Testis (tissue), 3 donors: Measurements from ENCODE around the gene CIB1. TPM values are rescaled to one million over a fixed set of nuclear protein-coding genes. Genes with fewer than 3 reads are reported as not detected.

Source experiments
- DNase-seq: peaks from one replicate; pipeline ENCODE4 v3.0.0-alpha.2; 2019
- H3K27ac ChIP-seq, 2 donors: fragments of 200-600 bp; sonication (generic); one replicate each; pipeline ENCODE4 v1.5.1; 2019
- H3K27me3 ChIP-seq: fragments of 200-600 bp; sonication (generic); one replicate; pipeline ENCODE4 v1.5.1; 2019
- H3K36me3 ChIP-seq: fragments of 200-600 bp; sonication (generic); one replicate; pipeline ENCODE4 v1.5.1; 2017; ENCODE audit warnings: low read depth; ENCODE audit errors: missing control alignments
- H3K4me1 ChIP-seq: fragments of 200-600 bp; sonication (generic); one replicate; pipeline ENCODE4 v1.5.1; 2019
- H3K4me3 ChIP-seq, 2 donors: fragments of 200-600 bp; sonication (generic); one replicate each; pipeline ENCODE4 v1.5.1; 2017 to 2019
- H3K9me3 ChIP-seq: fragments of 200-600 bp; sonication (generic); one replicate; pipeline ENCODE4 v1.5.1; 2017
- POLR2A ChIP-seq: fragments of 450-650 bp; IDR thresholded peaks from one replicate; pipeline ENCODE4 v1.6.1; 2017; ENCODE audit warnings: antibody characterized with exemption, mild to moderate bottlenecking, moderate library complexity
- WGBS, 2 donors: methylation state at CpG; one replicate each; pipeline ENCODE4 v1.1.5; 2018; 5-methylcytosine and 5-hydroxymethylcytosine counted together
- intact Hi-C: fragments of 100-400 bp; cut with DNase I; formaldehyde crosslinking; loops from one replicate; pipeline ENCODE4 v1.15.1; 2023; ENCODE audit warnings: low total_unique reads
- polyA plus RNA-seq: library from polyadenylated mRNA; stranded (reverse); fragments of 350-450 nt; fragmentation: Illumina TruSeq; extraction: RNeasy Lipid Tissue Mini Kit (QIAGEN cat#74804); gene quantifications from one replicate; pipeline ENCODE4 v1.2.3, GENCODE V29; 2014; ENCODE audit warnings: low read depth, low replicate concordance; ENCODE audit not compliant: insufficient read depth
- total RNA-seq, 2 donors: library from RNA; depleted of rRNA; stranded (reverse); fragments of >200 nt; gene quantifications; one replicate each; pipeline ENCODE4 v1.2.3, GENCODE V29; 2016
- TF ChIP-seq, protein P1 (sequence below), 3 experiments: fragments of 450-650 bp in 2 of 3; fragments of 200-600 bp in 1 of 3; sonication (generic) in 1 of 3; IDR thresholded peaks; one replicate each; pipeline ENCODE4 v1.5.1; 2016 to 2019; ENCODE audit warnings: antibody characterized with exemption in 3 of 3, mild to moderate bottlenecking in 2 of 3, moderate library complexity in 1 of 3

Gene CIB1
- total and polyA plus RNA-seq, 3 donors from 2014 or later = 50.8 to 138 (median 78.0) TPM

GRCh38 chr15:90241343-90242192, 7.8 kb upstream of the CIB1 start:
- intact Hi-C loops = no loop called here
- TF ChIP-seq, protein P1, sequence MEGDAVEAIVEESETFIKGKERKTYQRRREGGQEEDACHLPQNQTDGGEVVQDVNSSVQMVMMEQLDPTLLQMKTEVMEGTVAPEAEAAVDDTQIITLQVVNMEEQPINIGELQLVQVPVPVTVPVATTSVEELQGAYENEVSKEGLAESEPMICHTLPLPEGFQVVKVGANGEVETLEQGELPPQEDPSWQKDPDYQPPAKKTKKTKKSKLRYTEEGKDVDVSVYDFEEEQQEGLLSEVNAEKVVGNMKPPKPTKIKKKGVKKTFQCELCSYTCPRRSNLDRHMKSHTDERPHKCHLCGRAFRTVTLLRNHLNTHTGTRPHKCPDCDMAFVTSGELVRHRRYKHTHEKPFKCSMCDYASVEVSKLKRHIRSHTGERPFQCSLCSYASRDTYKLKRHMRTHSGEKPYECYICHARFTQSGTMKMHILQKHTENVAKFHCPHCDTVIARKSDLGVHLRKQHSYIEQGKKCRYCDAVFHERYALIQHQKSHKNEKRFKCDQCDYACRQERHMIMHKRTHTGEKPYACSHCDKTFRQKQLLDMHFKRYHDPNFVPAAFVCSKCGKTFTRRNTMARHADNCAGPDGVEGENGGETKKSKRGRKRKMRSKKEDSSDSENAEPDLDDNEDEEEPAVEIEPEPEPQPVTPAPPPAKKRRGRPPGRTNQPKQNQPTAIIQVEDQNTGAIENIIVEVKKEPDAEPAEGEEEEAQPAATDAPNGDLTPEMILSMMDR (IDR thresholded peaks at IDR 0.05) = no peak
- TF ChIP-seq POLR2A = no peak
- DNase-seq = no peak
- no peaks in the 10 kb centered on the region for H3K27me3 ChIP-seq
- 79 to 83% methylated on average over 2 to 20 of the region's 22 CpGs for WGBS, 2 donors
- no peak overlapping the region for H3K4me3 ChIP-seq
- H3K9me3 ChIP-seq = no peaks in the 10 kb centered on the region
- H3K4me1 ChIP-seq = no peaks in the 10 kb centered on the region
- no peaks in the 10 kb centered on the region for H3K36me3 ChIP-seq
- no peak overlapping the region for H3K27ac ChIP-seq

- no peak overlapping the region for H3K4me3 ChIP-seq
- TF ChIP-seq, protein P1 (IDR thresholded peaks at IDR 0.05) = no peak
- no peak for TF ChIP-seq POLR2A
- intact Hi-C loops = no loop called here
- H3K27ac ChIP-seq = no peak overlapping the region
- 83 to 94% methylated on average over 8 of the region's 8 CpGs for WGBS, 2 donors
- H3K36me3 ChIP-seq = no peaks in the 10 kb centered on the region
- H3K9me3 ChIP-seq = no peaks in the 10 kb centered on the region
- no peak for DNase-seq
- H3K27me3 ChIP-seq = no peaks in the 10 kb centered on the region
- no peaks in the 10 kb centered on the region for H3K4me1 ChIP-seq
Observed at GRCh38 chr15:90240856-90241255, 7.1 kb upstream of the CIB1 start.

- intact Hi-C loops = no loop called here
- Histone ChIP-seq H3K27me3 (no peaks in the 10 kb centered on the region), H3K36me3 (no peaks in the 10 kb centered on the region), H3K4me1 (peaks cover 7% of the 10 kb centered on the region), H3K27ac (no peak overlapping the region), H3K4me3 (no peak overlapping the region), H3K9me3 (no peaks in the 10 kb centered on the region)
- DNase-seq = no peak
- 78 to 84% methylated on average over 3 of the region's 3 CpGs for WGBS, 2 donors
- TF ChIP-seq, protein P1 (IDR thresholded peaks at IDR 0.05) = no peak
Observed at GRCh38 chr15:90239371-90239770, 5.6 kb upstream of the CIB1 start.

DNA sequence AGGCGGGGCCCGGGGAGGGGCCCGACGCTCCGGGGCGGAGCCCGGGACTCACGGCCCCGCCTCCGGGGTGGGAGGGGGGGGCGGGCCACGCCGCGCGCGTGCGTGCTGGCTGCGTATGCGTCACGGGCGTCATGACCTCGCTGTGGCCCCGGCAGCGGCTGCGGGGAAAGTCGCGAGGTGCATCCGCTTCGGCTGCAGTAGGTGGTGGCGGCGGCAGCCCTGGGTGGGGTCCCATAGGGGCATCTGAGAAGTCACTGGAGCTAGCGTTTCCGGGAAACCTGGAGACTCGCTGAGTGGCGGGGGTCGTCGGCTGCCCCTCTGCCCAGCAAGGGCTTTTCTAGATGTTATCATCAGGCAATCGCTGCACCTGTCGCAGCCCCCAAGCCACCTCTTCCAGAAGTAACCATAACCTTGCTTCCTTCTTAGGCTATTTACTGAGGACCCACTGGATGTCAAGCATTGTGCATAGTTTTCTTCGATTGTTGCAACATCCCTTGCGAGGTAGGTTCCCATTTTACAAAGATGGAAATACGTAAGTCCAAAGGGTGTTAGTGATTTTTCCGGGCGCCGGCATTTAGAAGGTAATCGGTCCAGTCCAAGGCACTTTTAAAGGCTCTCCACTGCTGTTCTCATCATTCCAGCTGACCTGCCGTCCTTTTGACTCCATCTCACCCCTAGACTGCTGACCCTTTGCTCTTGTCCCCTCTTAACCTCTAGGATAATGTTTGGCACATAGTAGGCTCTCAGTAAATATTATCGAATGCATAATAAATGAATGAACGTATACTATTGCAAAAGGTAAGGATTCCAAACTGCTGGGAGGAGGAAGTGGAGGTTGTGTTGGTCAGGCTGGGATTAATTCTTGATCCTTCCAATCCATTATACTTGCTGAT, 601 bp upstream of the CIB1 start, which contains the start of gene GDPGP1:
TSS of gene GDPGP1 (plus strand) at position 114 of the 893 bp plus-strand sequence. CDS start 6,700 bp downstream, outside the sequence.
- Histone ChIP-seq H3K27me3 (no peaks in the 10 kb centered on the region), H3K9me3 (no peaks in the 10 kb centered on the region), H3K27ac (peak within 1 kb of the TSS; percentile 61 to 91), H3K4me1 (peaks cover 22% of the 10 kb centered on the region), H3K4me3 (peak within 1 kb of the TSS; percentile 72 to 91), H3K36me3 (no peaks in the 10 kb centered on the region)
- TF ChIP-seq POLR2A = no peak
- TF ChIP-seq, protein P1 (IDR thresholded peaks at IDR 0.05) = no peak
- no peak for DNase-seq
- intact Hi-C loops = no loop called here
- 5 to 8% methylated on average over 15 to 39 of the region's 49 CpGs for WGBS, 2 donors
